ENCODE data around the gene SLC24A2.
"Not testable (repeated sequence)": the region's sequence is repeated elsewhere in the genome, so short reads cannot be mapped to it uniquely, and the experiment has no call there.

The SLC24A2 gene

DNA sequence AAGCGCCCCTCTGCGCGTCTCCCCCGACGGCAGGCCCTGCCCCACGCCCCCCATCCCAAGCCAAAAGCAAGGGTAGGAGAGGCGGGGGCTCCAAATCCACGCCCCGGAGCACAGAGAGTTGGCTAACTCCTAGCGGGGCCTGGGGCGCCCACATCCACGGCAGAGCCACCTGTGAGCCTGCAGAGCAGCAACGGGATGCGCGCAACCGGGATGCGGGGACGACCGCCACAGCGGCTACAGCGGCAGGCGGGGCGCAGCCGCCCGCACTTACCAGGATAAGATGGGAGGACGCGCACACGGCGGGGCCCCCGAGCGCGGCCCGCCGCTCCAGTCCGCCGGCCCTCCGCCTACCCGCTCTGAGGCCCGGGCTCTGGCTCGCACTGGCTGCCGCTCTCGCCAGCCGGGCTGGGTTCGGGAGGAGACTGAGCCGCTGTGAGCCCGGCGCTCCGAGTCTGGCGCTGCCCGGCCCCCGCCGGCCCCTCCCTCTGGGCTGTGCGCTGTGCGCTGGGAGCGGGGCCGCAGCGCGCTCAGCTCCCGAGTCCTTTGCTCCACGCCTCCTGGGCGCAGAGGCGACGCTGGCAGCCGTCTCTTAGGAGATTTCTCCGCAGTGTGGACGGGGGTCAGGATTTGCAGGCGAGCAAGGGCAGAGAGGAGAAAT lies at the start of gene SLC24A2:
TSS of gene SLC24A2 (minus strand) at position 424 of the 658 bp plus-strand sequence.
- DNase-seq, result no peak

DNA sequence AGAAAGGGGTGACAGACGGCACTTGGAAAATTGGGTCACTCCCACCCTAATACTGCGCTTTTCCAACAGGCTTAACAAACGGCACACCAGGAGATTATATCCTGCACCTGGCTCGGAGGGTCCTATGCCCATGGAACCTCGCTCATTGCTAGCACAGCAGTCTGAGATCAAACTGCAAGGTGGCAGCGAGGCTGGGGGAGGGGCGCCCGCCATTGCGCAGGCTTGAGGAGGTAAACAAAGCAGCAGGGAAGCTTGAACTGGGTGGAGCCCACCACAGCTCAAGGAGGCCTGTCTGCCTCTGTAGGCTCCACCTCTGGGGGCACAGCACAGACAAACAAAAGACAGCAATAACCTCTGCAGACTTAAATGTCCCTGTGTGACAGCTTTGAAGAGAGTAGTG lies 44.5 kb upstream of the SLC24A2 start:
- not testable (repeated sequence) for DNase-seq

DNA sequence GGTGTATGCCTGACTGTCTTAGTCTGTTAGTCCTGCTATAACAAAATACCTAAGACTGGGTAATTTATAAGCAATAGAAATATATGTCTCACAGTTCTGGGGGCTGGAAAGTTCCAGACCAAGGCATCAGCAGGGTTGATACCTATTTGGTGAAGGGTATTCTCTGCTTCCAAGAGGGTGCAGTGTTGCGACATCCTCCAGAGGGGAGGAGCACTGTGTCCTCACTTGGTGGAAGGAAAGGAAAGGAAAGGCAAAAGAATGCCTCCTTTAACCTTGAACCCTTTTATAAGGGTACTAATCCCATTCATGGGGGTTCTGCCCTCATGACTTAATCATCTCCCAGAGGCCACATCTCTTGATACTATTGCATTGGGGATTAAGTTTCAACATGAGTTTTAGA lies 42.0 kb upstream of the SLC24A2 start:
- DNase-seq, result no peak

DNA sequence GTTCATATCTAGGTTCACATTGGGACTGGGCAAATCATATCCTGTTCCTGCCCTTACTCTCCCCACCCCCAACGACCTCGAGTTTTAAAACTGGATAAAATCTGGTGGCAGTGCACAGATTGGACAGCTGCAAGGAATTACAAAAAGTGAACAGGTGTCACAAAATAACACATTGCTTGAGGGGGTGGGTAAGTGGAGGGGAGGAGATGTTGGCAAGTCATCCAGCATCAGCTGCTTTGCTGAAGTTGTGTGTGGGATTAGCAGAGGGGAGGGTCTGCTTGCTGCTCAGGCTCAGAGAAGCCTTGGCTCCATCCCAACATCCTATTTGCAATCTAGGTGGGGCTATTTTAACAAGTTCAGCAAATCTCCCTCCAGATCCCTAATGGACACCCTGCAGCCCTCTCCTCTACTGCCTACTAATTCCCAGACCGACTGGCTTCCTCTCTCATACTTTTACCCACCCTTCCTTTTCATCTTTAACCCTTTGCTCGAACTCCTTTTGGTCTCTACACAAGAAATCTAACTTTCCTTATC lies 39.8 kb upstream of the SLC24A2 start:
- DNase-seq, result no peak

DNA sequence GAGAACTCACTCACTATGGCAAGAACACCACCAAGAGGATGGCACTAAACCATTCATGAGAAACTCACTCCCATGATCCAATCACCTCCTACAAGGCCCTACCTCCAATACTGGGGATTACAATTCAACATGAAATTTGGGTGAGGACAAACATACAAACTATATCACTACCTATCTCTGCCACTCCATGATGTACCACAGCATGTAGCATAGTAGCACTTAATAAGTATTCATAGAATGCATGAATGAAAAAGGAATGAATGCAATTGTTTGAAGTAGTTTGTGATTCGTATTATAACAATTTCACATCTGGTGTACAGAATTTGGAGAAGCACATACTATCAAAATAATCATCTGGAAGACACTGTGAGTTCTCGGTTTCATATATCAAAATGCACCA lies 27.9 kb upstream of the SLC24A2 start:
- no peak for DNase-seq

DNA sequence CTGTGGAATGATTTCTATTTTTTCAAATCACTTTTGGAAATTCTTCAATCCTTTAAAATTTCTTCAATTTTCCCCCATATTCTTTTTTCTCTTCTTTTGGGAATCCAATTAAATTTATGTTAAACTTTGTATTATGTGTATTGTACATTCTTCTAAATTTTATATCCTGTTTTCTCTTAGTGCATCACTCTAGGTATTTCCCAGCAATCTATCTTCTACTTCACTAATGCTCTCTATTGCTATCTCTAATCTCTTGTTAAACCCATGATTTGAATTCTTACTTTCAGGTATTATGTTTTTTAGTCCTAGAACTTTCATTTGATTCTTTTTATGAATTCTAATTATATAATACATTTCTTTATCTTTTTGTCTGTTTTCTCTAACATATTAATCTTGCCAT lies 23.4 kb upstream of the SLC24A2 start:
- DNase-seq, result no peak

DNA sequence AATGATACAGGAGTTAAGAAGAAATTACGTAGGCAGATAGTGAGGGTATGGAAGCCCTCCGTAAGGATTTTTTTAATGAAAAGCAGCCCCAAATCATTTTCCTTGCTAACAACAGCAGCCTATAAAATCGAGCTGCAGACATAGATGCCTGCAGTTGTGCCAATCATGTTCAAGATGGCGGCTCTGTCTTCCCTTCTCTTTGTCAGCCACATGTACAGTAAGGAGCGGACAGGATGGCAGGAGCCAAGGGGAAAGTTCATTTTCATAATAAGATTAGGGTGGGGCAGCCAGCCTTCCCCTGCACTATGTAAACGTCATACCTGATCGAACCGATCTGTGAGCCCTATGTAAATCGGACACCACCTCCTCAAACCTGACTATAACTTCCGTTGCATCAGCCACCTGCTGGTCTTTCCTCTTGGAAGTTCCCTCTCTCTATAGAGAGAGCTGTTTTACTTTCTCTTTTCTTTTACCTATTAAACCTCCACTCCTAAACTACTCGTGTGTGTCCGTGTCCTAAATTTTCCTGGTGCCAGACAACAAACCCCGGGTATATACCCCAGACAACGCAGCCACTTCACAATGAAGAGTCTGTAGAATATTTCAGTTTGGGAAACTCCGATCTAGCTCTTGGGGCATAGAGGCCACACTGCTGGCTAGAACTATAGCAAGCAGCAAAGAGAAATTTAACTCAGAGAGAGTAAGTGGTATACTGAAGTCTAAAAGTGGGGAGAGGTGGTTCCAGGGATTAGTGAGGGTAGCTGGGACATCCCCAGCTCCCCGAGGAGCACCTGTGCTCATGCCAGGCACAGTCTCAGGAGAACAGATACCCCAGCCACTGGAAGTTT lies 20.8 kb upstream of the SLC24A2 start:
- no peak for DNase-seq

DNA sequence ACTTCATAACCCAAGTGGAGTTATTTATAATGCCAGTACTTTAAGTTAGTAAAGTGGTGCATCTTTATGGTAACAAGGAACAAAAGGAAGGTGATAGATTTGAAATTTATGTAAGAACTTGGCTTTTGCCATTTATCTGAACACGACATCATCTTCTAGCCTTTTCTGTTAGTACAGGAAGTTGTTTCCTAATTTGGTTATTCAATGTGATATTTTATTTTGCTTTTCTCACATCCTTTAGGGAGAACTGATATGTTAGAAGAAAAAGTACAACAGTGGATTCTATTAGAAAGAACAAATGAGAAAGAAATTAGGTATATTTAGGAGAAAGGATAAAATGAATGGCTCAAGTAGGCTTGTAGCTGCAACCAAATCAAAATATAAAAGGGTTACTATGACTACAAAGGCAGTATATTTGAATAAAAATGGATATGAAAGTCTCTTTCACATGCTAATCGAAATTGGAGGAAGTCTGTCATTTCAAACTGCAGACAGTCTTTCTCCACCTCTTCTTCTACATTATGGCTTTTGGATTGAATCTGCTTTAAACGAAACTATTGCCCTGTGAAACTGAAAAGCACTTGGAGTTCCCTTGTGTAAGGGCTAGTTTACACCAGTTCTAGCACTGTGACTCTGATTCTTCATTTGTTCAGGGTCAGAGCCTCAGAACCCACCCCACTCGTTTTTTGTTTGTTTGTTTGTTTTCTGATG lies 18.5 kb upstream of the SLC24A2 start:
- DNase-seq, result no peak

DNA sequence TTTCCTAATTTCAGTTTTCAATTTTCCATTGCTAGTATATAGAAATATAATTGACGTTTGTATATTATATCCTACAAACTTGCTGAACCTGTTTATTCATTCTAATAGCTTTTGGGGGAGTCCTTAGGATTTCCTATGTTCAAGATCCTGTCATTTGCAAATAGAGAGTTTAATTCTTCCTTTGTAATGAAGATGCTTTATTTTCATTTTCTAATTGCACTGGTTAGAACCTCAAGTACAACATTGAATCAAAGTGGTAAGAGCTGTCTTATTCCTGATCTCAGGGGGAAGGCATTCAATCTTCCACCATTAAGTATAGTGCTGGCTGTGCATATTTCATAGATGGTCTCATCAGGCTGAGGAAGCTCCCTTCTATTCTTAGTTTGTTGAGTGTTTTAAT lies 15.6 kb upstream of the SLC24A2 start:
- DNase-seq, result no peak

DNA sequence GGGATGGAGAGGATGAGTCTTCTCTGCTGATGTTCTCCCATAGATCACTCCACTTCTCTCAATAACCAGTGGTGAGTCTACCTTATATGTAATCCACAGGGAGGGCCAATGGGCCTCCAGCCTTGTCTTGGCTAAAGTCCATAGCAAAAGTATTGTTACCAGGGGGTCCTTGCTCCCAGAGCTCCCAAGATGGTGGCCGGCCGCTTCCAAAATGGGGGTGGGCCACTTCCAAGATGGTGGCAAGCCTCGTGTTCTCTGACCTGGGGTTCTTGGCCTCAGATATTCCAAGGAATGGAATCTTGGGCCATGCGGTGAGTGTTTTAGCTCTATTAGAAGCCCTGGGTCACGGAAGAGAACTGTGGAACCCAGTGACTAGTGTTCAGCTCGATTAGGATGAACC lies 12.0 kb upstream of the SLC24A2 start:
- no peak for DNase-seq

DNA sequence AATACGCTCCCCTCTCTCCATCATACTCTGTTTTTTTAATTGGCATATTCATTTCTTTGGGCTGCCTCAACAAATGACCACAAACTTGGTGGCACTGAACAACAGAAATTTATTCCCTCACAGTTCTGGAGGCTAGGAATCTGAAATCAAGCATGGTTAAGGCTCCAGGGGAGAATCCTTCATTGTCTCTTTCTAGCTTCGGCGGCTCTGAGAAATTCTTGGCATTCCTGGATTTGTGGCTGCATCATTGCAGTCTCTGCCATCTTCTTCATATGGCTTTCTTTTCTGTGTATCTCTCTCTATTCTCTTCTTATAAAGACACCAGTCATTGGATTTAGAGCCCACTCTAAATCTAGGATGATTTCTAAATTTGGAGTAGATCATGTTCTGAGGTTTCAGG lies 10.9 kb upstream of the SLC24A2 start:
- no peak for DNase-seq

DNA sequence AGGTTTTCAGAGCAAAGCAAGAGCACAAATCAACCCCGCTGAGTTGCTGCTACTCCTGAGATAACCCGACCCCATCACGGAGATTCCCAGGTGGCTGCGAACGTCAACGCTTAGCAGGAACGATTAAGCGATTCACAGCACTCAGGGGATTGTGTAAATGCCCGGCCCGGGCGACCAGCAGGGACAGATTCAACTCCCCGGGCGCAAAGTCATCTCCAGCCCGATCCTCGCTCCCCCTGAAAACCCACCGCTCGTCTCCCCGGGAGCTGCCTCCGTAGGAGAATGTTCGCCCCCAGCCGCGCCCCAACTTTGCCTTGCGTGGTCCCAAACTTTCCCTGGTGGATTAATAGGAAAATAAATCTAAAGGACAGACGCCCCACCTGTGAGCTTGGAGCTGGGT lies 685 bp downstream of the SLC24A2 start:
- DNase-seq, result no peak

DNA sequence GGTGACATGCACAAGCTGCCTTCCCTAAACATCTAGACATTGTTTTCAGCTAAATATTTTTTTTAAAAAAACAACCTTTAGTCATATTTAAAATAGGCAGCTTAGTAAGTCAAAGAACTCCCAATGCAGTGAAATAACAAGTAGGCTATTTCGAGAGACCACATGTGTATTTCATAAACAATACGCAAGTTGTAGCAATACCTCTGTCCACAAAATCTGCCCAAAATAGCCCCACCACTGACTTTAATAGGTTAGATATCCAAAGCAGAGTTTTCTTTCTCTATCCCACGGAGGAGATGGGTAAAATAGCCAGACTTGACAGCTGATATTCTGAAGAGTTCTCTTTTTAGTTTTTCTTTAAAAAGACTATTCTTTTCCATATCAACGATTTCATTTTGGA lies 1.2 kb downstream of the SLC24A2 start:
- no peak for DNase-seq

DNA sequence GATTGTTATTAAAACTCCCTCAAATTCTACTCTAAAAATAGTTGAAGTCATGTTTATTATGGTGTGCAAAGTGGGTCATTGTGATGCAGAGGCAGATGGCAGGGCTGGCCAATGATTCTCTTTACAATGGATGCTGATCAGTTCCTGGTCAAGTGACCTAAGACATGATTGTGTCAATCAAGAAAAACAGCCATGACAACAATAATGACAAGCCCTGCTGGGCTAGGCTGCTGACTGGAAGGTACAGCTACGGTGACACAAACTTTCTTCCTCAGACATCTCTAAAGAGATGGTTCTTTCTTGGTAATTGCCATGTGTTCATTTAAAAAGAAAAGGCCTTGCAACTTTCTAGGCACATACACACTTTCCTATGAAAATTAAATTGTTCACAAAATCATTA lies 3.6 kb downstream of the SLC24A2 start:
- no peak for DNase-seq

DNA sequence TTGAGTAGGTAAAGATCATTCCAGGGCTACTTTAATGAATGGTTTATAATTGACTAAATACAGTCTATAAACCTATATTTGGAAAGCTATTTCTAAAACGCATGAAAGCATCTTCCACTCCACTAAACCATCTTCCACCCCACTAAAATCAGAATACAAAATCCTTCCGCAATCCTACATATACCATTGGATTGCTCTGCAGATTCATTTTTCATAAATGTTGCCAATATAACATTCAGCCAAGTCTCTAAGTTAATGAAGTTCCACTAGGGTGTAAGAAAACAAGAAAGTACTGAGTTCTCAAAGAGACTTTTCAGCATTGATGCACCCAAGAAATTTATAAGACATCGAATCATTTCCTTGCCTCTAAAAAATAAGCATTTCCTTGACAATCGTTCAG lies 4.7 kb downstream of the SLC24A2 start:
- no peak for DNase-seq

DNA sequence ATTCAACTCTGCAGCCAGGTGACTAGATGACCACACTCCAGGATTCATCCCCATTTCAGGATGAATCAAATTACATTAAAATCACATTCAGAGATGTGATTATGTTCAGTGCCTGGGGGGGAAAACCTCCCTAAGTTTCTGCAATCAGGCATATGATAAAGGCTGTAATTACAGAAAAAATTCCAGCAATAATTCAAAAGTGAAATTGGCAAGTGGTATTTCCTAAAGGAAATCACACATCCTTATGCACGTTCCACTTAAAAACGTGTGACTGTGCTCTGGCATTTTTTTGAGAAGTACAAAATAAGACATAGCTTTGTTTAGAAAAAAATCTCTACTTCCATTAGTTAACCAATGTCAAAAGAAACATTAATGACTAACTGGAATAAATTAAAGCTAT lies 5.3 kb downstream of the SLC24A2 start:
- DNase-seq, result no peak

DNA sequence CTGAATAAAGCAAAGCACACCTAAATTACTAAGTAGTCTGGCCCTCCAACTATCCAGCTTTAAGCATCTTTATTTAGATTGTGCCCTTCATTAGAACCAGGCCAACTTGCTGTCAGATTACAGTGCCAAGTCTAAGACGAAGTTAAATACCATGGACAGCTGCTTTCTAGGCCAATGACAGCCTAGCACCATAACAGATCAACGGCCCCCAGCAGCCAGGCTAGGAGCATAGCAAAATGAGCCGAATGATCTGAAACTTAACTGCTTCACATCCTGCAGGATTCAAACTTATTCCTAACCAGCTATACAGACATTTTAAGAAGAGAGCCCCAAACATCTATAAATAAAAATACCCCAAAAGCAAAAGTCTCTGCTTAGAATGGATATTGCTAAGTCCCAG lies 6.8 kb downstream of the SLC24A2 start:
- DNase-seq, result no peak

DNA sequence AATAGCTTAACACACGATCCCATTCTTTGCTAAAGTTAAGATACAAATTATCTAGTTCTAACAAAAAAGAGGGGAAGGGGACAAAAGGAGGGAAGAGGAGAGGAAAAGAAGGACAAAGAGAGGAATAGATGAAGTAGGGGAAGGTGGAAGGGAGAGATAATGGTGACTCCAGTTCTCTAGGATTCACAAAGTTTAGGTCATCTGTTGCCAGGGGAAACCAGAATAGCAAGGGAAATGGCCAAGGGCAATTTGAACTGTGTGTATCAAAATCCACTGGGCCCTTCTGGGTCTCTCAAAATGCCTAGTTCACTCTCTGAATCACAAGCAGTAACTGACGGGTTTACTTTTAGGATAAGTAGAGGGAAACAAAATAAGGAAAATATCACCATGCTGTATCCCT lies 7.6 kb downstream of the SLC24A2 start:
- DNase-seq, result no peak

DNA sequence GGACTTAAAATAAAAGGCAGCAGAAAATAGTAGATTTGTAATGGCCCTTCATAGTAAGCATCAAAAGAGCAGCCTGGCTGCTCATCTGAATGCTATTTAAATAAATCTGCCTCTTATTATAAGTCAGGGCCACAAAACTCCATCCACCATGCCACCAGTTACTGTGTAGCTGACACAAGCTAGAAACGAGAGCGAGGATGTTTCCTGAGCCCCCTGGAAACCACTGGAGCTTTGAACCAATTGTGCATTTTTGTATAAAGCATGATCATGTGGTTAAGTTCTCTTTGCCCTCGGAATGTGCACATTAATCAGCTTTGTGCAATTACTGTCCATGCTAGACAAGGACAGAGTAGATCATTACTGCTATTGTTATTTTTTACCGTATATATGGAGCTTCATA lies 17.4 kb downstream of the SLC24A2 start:
- no peak for DNase-seq

DNA sequence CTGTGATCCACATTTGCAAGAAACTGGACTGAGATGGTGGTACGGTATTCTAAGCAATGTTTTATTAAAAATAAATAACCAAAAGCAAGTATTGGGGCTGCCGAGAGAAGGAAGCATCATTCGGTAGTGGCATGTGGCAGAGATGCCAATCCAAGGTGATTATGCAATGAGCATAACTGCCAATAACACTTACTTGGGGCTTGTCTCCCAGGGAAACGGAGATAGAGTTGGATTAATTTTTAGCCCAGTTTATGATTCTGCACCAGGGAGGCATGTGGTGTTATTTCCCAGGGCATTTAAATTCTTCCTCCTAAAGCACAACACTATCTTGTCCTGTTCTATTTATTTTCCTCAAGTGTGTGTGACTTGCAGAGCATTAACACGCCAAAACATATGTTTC lies 17.9 kb downstream of the SLC24A2 start:
- DNase-seq, result no peak

DNA sequence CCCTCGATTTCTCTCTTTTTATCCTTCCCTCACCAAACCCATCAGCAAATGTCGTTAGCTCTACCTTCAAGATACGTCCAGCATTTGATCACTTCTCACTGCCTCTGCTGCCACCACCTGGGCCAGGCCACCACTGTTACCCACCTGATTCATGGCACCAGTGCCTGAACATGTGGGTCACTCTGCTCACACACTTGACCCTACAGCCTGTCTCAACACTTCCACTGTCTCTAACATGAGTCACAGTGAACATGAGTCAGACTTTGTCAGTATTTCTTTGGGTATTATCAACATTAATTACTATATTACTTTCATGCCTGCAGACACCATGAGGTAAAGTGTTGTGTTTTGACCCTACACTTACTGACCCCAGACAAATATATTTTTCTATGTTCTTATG lies 19.6 kb downstream of the SLC24A2 start:
- no peak for DNase-seq

DNA sequence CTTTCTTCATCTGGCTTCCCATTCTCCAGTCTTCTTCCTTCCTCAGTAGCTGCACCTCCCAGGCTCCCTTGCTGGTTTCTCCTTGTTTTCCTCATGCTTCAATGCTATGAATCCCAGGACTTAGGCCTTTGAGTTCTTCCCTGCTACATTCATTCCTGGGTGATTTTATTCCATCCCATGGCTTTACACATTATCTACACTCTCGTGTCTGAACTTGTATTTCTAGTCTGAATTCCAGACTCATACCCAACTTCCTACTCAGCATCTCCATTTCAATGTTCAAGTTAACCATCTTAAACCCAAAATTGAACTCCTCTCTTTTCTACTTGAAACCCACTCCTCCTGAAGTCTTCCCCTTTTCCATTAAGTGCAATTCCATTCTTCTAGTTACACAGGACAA lies 20.0 kb downstream of the SLC24A2 start:
- DNase-seq, result no peak

DNA sequence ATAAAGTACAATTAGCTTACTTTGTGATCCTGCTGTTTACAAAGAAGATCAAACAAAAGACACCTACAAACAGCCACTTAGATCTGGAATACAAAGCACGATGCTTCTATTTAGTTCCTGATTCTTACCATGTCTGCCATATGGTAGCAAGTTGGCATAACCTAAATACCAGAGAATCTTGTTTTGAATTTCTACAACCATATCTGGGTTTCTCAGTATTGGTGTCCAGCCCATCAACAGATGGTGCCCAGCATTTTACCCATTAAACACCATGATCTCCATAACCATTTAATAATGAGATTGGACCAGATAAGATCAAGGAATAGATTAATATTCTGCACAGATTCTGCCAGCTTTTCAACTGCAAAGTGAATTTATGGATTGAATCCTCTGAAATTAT lies 29.8 kb downstream of the SLC24A2 start:
- DNase-seq, result no peak

DNA sequence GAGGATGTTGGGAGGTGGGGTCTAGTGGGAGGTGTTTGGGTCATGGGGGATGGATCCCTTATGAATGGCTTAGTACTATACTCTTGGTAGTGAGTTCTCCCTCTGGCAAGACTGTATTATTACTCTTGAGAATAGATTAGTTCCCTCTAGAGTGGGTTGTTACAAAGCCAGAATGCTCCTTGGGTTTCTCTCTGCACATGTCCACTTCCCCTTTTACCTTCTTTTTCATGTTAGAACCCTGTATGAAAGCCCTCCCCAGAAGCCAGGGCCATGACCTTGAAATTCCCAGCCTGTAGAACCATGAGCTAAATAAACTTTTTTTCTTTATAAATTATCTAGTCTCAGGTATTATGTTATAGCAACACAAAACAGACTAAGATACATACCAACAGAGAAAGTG lies 31.1 kb downstream of the SLC24A2 start:
- no peak for DNase-seq

Measured in stimulated activated CD4-positive, alpha-beta T cell treated with anti-CD3 and anti-CD28 coated beads, Interleukin-2, amount 100 ng/mL, for 24 hours (primary cell).